Effector CD4-positive, alpha-beta T cell (primary cell): ENCODE results near the gene SDHD.

Source experiments
- DNase-seq: peaks from one replicate; pipeline ENCODE4 v3.0.0-alpha.2; 2020

The SDHD gene

DNA sequence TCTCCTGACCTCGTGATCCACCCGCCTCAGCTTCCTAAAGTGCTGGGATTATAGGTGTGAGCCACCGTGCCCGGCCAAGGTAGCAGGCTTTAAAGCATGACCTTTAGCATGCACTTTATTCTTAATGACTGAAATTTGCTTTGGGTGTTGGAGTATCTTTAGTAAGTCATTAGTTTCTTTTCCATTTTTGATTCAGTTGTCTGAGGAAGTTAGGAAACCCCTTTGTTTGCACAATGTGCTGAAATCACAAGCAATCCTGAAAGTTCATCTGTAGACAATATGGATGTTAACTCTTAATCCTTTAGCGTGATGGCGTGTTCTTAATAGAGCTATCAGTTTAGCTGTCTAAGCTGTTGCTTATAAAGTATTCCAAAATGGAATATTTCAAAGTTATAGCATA, 16.8 kb downstream of the SDHD start:
- no peak for DNase-seq

DNA sequence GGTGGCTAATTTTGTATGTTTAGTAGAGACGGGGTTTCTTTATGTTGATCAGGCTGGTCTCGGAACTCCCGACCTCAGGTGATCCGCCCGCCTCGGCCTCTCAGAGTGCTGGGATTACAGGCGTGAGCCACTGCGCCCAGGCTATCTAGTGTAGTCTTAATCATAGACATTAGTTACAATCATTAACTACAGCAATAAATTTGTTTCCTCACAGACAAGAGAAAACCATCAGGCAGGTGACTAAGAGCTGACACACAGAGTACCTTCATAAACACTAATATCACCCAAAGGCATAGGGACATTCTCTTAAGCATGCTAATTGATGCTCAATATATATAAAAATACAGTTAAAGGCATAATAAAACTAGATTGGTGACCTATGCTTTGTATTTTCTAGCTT, 19.4 kb downstream of the SDHD start:
- no peak for DNase-seq

DNA sequence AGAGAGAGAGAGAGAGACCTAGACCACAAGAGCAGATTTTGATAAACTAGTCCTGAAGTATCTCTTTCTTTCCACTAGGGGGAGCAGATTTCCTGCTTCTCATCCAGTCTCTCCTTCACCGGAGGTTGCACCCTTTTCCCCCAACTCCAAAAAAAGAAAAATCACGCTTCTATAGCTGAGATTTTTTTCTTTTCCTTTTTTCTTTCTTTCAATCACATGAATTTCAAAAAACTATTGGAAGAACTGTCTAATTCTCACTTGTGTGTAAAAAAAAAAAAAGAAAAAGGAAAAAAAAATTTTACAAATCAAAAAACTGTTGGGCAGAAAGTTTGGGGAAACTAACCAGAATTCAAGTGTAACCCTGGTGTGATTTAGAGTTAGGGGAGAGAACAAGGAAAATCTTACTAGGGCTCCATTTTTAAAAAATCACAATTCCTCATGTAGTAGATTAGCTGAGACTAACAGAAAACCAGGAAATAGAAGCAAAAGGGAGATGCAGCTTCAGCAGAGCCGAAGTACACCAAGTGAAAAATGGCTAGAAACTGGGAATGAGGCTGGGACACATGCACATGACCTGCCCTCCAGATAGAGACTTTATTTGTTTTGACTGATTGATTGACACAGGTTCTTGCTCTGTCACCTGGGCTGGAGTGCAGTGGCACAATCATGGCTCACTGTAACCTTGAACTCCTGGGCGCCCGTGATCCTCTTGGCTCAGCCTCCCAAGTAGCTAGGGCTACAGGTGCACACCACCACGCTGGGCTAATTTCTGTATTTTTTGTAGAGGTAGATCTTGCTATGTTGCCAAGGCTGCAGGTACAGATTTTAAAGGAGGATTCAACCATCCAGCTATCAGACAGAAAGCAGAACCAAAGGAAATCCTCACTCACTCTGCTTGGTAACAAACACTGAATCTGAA, 27.1 kb downstream of the SDHD start:
- DNase-seq = no peak

DNA sequence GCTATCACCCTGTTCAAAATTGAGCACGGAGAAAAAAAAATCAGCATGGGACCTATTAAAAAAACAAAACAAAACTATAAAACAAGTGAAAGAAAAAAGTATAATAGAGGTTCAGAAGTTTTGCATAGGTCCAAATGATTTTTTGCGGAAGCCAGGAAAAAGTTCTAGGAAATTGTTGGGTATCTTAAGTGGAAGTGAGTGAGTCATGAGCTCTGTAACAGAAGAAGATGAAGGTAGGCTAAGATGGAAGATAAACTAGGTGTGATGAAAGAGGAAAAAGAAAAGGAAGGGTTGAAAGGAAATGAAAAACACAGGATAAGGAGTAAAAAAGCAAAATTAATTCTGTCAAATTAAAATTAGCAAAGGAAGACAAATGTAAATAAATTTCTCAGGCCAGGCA, 27.8 kb downstream of the SDHD start:
- no peak for DNase-seq

DNA sequence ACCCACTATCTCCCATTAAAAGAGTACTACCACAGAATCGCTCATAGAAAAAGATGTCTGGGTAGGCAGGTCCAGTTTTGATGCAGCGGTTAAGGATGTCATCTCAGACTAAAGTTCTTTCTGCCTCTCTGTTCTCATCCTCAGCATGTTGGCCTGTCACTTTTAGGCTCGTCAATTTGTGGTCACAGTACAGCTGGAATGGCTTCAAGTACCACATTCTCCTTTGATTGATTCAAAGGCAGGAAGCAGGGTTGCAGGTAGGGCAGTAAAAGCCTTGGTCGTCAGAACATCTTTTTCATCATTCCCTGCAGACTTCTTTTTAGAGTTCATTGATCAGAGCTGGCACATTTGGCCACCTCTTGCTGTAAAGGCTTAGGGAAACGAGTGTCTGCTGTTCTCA, 28.7 kb downstream of the SDHD start:
- no peak for DNase-seq

DNA sequence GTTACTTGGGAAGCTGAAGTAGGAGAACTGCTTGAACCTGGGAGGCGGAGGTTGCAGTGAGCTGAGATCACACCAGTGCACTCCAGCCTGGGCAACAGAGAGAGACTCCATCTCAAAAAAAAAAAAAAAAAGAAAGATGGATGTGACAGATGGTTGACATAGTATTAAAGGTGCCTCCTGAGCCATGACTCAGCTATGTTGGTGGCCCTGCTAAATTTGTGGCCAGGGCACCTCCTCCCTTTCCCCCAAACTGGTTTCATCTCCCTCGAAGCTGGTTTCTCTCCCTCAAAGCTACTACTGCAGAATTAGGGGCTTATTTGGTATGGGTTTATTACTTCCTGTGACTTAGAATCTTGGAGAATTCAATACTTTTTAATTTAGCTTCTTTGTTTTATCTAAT, 31.5 kb downstream of the SDHD start:
- DNase-seq = no peak

DNA sequence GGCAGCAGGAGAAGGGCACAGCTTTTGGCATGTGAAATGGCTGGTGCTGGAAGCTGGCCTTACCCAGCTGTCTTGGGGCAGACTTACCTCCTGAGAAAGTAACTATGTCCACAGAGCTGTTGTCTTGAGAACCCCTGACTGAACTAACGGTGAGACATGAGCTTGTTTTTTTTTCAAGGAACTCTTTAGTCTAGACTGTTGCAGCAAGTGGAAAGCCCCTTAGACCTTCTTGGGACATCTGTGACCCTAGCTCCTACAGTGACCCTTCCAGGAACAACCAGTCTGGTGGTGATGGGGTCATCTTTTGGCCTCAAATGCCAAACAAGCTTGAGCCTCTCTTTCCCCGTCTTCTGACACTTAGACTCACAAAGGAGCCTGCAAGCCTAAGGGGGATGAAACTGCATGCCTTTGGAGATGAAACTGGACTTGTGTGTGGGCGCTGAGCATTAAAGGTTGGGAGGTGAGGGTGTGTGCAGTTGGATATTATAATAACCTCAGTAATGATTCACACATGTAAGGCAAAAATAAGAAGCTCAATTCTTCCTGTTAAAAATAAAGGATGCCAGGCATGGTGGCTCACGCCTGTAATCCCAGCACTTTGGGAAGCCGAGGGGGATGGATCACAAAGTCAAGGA, 35.4 kb downstream of the SDHD start:
- DNase-seq = no peak

DNA sequence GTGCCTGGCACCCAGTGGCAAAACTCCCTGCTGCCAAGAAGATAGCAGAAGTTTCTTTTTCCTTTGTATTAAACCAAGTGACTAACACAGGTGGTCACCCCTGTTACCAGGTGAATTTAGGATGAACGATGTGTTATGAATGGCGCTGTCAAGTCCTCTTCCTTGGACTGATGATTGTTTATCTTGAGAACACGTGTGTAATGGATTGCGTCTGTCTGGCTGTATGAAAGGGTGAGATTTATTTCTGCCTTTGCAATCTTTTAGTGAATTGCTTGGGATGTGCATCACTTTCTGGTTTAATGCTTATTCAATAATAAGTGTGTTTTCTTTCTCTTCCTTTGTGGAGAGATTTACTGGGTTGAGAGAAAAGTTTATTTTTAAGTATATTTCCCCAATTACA, 36.5 kb downstream of the SDHD start:
- no peak for DNase-seq

DNA sequence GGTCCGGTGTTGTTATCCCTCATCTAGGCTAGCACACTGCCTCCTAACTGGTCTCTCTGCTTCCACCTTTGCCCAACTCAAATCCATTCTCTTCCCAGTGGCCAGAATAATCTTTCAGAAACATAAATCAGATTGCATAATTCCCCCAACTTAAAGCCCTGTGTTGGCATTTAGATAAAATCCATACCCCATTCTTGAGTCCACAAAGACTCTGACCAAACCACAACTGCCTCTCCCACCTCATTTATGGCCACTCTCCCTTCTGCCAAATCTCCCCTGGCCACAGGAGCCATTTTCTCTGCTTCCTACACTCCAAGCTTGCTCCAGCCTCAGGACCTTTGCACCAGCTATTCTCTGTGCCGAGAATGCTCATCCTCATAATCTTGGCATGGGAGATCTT, 40.4 kb downstream of the SDHD start:
- no peak for DNase-seq

DNA sequence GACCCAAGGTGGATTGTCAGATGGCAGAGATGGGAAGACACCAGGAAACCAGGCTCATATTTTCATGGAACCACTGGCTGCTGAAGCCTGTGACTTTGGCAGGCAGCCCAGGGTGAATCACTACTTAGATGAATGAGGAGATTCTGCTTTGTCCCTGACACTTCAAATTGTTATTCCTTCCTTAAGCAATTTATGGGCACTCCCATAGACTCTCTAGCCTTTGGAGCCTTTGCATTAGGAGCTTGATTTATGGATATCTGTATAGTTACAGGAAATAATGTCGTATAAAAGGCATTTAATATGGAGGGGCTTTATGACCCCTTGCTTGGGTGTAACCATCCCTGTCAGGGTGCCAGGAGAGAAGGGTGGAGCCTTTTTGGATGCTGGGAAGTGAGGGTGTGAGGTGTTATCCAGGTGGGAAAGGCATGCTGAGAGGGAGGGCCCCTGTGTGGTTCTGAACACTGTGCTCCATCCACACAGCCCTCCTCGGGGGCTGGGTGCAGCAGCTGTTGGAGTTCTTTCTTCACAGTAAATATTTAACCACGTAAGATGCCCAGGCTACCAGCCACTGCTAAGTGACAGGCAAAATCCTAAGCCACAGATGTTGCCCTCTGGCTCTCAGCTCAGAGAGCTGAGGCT, 41.9 kb downstream of the SDHD start:
- no peak for DNase-seq

DNA sequence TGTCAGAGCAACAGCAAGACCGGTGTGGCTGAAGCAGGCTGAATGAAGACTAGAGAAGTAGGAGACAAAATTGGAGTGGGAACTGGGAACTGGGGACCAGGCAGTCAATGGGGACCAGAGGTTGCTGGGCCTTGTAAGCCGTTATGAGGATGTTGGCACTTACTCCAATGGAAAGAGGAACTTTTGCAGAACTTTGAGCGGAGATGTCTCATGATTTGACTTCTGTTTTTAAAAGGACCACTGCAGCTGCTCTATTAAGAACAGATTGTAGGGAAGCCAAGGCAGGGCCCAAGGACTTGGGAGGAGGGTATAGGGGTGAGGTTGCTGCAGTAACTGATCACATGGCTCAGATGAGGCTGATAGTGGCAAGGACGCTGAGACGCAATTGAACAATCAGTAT, 43.0 kb downstream of the SDHD start:
- no peak for DNase-seq

DNA sequence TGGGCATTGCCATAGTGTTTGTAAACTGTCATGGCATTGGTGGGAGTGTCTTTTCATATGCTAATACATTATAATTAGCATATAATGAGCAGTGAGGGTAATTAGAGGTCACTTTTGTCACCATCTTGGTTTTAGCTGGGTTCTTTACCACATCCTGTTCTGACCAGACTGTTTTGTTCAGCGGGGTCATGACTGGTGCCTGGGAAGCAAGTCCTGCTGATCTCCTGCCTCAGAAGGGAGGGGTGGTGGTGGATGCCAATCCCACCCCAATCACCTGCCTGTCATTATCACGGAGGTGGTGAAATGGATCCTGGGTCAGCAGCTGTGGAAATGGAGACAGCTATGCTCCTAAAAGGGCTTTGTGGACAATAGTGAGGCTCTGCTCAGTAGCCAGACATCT, 46.1 kb downstream of the SDHD start:
- no peak for DNase-seq

DNA sequence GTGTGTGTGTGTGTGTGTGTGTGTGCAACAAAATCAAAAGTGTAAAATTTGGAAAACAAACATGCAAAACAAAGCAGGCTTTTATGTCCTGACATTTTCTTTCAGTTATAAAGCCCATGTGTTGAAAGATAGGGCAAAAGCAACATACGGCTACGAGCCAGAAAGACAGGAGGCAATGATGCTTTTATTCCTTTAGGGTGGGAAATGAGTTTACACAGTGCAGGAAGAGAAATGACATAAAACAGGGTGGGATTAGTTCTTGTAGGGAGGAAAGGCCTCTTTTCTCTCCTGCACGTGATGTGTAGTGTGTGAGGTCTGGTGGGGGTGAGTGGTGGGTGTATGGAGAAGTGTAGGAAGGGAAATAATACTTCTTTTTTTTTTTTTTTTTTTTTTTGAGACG, 47.8 kb downstream of the SDHD start:
- DNase-seq = no peak

DNA sequence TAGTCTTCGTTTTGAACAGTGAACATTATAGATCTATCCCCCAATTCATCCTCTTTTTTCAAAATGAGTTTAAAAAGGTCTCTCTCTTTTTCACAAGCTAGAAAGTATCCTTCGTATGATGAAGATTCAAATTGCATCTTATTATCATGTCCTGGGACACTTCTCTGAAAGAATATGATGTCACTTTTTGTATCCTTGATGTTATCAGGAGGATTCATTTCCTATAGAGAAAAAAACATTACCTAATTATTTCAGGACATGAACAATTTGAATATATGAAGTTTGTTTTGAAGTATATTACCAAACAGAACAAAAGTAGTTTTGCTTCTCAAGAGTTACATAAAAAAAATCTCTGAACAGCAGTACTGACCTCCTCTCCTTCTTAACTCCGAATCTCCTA, 56.9 kb downstream of the SDHD start:
- no peak for DNase-seq
